ENCODE measurements around the gene FGD6.

DNA sequence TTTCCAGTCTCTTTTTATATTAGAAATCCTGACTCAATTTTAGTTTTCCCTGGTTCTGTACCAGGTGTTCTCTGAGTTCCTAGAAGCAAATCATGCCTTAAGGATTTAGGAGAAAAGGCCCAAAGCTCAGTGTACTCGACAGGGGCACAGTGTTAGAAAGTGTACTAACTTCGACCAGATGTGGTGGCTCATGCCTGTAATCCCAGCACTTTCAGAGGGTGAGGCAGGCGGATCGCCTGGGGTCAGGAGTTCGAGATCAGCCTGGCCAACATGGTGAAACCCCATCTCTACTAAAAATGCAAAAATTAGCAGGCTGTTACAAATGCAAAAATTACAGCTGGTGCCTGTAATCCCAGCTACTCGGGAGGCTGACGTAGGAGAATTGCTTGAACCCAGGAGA, 12.4 kb upstream of the FGD6 start:
- TF ChIP-seq, protein P1, sequence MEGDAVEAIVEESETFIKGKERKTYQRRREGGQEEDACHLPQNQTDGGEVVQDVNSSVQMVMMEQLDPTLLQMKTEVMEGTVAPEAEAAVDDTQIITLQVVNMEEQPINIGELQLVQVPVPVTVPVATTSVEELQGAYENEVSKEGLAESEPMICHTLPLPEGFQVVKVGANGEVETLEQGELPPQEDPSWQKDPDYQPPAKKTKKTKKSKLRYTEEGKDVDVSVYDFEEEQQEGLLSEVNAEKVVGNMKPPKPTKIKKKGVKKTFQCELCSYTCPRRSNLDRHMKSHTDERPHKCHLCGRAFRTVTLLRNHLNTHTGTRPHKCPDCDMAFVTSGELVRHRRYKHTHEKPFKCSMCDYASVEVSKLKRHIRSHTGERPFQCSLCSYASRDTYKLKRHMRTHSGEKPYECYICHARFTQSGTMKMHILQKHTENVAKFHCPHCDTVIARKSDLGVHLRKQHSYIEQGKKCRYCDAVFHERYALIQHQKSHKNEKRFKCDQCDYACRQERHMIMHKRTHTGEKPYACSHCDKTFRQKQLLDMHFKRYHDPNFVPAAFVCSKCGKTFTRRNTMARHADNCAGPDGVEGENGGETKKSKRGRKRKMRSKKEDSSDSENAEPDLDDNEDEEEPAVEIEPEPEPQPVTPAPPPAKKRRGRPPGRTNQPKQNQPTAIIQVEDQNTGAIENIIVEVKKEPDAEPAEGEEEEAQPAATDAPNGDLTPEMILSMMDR (optimal IDR thresholded peaks at IDR 0.05 in 1 of 3, IDR thresholded peaks at IDR 0.05 in 1 of 3, conservative IDR thresholded peaks at IDR 0.05 in 1 of 3; ENCODE audit: extremely low read depth in 1 of 3, insufficient read depth in 2 of 3, low read length in 3 of 3): no peak
- TF ChIP-seq EZH2 (IDR thresholded peaks at IDR 0.05; ENCODE audit: low read length): no peak

Measured in keratinocyte (primary cell).